ENCODE results near the gene TENT4B. TPM values are rescaled to one million over a fixed set of nuclear protein-coding genes. Genes with fewer than 3 reads are reported as not detected.

TENT4B gene
- polyA plus RNA-seq, 1 of the 3 experiments (the other 2 are of a cell fraction): 5.6 TPM

DNA sequence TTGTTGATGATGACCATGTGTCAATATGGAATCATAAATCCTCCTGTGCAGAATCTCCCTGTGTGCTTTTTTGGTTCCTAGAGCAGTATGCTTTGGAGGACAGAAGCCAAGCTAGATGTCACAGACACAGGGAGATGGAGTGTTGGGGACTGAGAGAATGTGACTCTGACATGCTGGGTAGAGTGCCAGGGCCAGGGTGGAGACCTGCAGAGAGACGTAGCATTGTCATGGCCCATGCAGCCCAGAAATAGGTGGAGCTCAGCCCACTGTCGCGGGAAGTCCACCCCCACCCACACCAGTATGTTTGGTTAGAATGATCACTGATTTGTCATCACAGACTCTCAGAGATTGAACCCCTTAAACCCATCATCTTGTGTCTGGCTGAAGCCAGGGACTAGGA is 74.0 kb downstream of the TENT4B start (continued):
- TF ChIP-seq, protein P1, sequence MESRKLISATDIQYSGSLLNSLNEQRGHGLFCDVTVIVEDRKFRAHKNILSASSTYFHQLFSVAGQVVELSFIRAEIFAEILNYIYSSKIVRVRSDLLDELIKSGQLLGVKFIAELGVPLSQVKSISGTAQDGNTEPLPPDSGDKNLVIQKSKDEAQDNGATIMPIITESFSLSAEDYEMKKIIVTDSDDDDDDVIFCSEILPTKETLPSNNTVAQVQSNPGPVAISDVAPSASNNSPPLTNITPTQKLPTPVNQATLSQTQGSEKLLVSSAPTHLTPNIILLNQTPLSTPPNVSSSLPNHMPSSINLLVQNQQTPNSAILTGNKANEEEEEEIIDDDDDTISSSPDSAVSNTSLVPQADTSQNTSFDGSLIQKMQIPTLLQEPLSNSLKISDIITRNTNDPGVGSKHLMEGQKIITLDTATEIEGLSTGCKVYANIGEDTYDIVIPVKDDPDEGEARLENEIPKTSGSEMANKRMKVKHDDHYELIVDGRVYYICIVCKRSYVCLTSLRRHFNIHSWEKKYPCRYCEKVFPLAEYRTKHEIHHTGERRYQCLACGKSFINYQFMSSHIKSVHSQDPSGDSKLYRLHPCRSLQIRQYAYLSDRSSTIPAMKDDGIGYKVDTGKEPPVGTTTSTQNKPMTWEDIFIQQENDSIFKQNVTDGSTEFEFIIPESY (IDR thresholded peaks at IDR 0.05; ENCODE audit: borderline replicate concordance, low read depth): no peak
- TF ChIP-seq FOXJ3 (CRISPR knock-in tag; IDR thresholded peaks at IDR 0.05) (no peak), FOSL2 (IDR thresholded peaks at IDR 0.05; ENCODE audit: borderline replicate concordance, low read depth) (no peak), CHD2 (IDR thresholded peaks at IDR 0.05; ENCODE audit: low read length, partially characterized antibody) (no peak), RXRA (IDR thresholded peaks at IDR 0.05; ENCODE audit: borderline replicate concordance, low read depth) (no peak)

DNA sequence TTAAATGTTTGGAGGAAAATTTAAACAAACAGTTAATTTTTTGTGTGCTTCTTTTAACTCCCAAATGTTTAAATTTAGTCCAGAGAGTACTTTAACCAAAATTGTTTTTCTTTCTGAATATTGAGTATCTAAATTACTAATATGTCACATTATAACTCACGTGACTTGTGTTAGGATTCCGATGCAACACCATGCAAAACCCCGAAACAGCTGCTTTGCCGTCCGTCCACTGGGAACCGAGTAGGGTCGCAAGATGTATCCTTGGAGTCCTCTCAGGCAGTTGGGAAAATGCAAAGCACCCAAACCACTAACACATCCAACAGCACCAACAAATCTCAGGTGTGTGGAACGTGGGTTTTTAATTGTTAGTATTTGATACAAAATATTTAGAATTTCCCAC is 74.6 kb downstream of the TENT4B start:
- no peak overlapping the region for H3K27ac ChIP-seq (ENCODE audit: low read depth in 2 of 2, low read length in 1 of 2)
- ChIA-PET CTCF (interaction anchor here (0.9 to 1.0 kb wide), 4 partner anchors 14 to 438 kb away, joined by 3 to 5 read pairs (median 3); partner anchors contain the start of gene CNEP1R1), POLR2A (no interaction called here)
- no peaks in the 10 kb centered on the region for H3K79me2 ChIP-seq (ENCODE audit: insufficient read depth)
- no peak for TF ChIP-seq TCF12 (IDR thresholded peaks at IDR 0.05)
- TF ChIP-seq, protein P2, sequence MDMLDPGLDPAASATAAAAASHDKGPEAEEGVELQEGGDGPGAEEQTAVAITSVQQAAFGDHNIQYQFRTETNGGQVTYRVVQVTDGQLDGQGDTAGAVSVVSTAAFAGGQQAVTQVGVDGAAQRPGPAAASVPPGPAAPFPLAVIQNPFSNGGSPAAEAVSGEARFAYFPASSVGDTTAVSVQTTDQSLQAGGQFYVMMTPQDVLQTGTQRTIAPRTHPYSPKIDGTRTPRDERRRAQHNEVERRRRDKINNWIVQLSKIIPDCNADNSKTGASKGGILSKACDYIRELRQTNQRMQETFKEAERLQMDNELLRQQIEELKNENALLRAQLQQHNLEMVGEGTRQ (IDR thresholded peaks at IDR 0.05; ENCODE audit: borderline replicate concordance, low read depth, low read length): no peak
- TF ChIP-seq RAD21 (IDR thresholded peaks at IDR 0.05; ENCODE audit: low read length): no peak
- TF ChIP-seq MXI1 (IDR thresholded peaks at IDR 0.05; ENCODE audit: low read depth, low read length): no peak
- TF ChIP-seq, protein P3, sequence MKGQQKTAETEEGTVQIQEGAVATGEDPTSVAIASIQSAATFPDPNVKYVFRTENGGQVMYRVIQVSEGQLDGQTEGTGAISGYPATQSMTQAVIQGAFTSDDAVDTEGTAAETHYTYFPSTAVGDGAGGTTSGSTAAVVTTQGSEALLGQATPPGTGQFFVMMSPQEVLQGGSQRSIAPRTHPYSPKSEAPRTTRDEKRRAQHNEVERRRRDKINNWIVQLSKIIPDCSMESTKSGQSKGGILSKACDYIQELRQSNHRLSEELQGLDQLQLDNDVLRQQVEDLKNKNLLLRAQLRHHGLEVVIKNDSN (IDR thresholded peaks at IDR 0.05; ENCODE audit: borderline replicate concordance, low read depth): no peak
- TF ChIP-seq, protein P4, sequence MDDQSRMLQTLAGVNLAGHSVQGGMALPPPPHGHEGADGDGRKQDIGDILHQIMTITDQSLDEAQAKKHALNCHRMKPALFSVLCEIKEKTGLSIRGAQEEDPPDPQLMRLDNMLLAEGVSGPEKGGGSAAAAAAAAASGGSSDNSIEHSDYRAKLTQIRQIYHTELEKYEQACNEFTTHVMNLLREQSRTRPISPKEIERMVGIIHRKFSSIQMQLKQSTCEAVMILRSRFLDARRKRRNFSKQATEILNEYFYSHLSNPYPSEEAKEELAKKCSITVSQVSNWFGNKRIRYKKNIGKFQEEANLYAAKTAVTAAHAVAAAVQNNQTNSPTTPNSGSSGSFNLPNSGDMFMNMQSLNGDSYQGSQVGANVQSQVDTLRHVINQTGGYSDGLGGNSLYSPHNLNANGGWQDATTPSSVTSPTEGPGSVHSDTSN (IDR thresholded peaks at IDR 0.05): no peak
- TF ChIP-seq FOXM1 (IDR thresholded peaks at IDR 0.05; ENCODE audit: low read depth): no peak
- TF ChIP-seq TEAD4 (IDR thresholded peaks at IDR 0.05; ENCODE audit: borderline replicate concordance, insufficient read depth): no peak
- TF ChIP-seq RFX5 (IDR thresholded peaks at IDR 0.05; ENCODE audit: low read length): no peak
- TF ChIP-seq SIN3A (IDR thresholded peaks at IDR 0.05; ENCODE audit: borderline replicate concordance, low read depth, low read length): no peak
- no peak for TF ChIP-seq EZH2phosphoT487 (IDR thresholded peaks at IDR 0.05; ENCODE audit: borderline replicate concordance, low read depth)
- TF ChIP-seq ELF1 (IDR thresholded peaks at IDR 0.05): no peak
- no peaks in the 10 kb centered on the region for H4K20me1 ChIP-seq (ENCODE audit: insufficient read depth)
- no peak overlapping the region for H3K9ac ChIP-seq
- WGBS (ENCODE audit: low lambda C conversion rate): 83% methylated on average over 8 of the region's 8 CpGs
- H3K36me3 ChIP-seq (replicated peaks in 1 of 2; ENCODE audit: control insufficient read depth in 1 of 2, insufficient read depth in 2 of 2, low read length in 1 of 2): peaks cover 53 to 59% of the 10 kb centered on the region in 2 experiments
- peaks cover 4% of the 10 kb centered on the region for H3F3A ChIP-seq (replicated peaks; ENCODE audit: insufficient read depth)
- DNase-seq: no peak
- H3K4me1 ChIP-seq (ENCODE audit: control insufficient read depth in 1 of 2, insufficient read depth in 2 of 2, low read depth in 1 of 2, low read length in 1 of 2): no peaks in the 10 kb centered on the region
- H2AFZ ChIP-seq (ENCODE audit: low read depth): no peak overlapping the region
- no peak overlapping the region for H3K4me2 ChIP-seq
- H3K4me3 ChIP-seq (ENCODE audit: low read depth in 2 of 2, low read length in 1 of 2): no peak overlapping the region
- no peaks in the 10 kb centered on the region for H3K27me3 ChIP-seq (ENCODE audit: insufficient read depth)
- no peaks in the 10 kb centered on the region for H3K9me2 ChIP-seq
- no peaks in the 10 kb centered on the region for H3K9me3 ChIP-seq

Measured in SK-N-SH (cell line).